ENCODE measurements around the gene NT5C.

DNA sequence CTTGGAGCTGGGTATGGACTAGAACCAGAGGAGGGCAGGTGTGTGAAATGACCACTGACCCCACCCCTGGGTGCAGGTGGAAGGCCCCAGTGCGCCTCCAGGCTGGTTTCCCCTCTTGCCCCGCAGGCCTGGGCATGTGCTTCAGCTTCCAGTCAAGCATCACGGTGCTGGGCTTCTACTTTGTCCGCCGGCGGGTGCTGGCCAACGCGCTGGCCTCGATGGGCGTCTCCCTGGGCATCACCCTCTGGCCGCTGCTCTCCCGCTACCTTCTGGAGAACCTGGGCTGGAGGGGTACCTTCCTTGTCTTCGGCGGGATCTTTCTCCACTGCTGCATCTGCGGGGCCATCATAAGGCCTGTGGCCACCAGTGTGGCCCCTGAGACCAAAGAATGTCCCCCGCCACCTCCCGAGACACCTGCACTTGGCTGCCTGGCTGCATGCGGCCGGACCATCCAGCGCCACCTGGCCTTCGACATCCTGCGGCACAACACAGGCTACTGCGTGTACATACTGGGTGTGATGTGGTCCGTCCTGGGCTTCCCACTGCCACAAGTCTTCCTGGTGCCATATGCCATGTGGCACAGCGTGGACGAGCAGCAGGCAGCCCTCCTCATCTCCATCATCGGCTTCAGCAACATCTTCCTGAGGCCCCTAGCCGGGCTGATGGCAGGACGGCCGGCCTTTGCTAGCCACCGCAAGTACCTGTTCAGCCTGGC is 31.5 kb downstream of the NT5C start:
- TF ChIP-seq EZH2 (optimal IDR thresholded peaks at IDR 0.05; ENCODE audit: low read depth, low read length) = no peak
- TF ChIP-seq, protein P1, sequence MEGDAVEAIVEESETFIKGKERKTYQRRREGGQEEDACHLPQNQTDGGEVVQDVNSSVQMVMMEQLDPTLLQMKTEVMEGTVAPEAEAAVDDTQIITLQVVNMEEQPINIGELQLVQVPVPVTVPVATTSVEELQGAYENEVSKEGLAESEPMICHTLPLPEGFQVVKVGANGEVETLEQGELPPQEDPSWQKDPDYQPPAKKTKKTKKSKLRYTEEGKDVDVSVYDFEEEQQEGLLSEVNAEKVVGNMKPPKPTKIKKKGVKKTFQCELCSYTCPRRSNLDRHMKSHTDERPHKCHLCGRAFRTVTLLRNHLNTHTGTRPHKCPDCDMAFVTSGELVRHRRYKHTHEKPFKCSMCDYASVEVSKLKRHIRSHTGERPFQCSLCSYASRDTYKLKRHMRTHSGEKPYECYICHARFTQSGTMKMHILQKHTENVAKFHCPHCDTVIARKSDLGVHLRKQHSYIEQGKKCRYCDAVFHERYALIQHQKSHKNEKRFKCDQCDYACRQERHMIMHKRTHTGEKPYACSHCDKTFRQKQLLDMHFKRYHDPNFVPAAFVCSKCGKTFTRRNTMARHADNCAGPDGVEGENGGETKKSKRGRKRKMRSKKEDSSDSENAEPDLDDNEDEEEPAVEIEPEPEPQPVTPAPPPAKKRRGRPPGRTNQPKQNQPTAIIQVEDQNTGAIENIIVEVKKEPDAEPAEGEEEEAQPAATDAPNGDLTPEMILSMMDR (IDR thresholded peaks at IDR 0.05; ENCODE audit: low read length) = no peak
- no peak for TF ChIP-seq EZH2phosphoT487 (IDR thresholded peaks at IDR 0.05; ENCODE audit: low read length)

Measured in MM.1S (cell line).